A673 (cell line): ENCODE results near the gene ASZ1. TPM values are rescaled to one million over a fixed set of nuclear protein-coding genes. Genes with fewer than 3 reads are reported as not detected.
A peak's percentile ranks its signal among the peaks of the same experiment; 100 is the strongest.

Source experiments
- BruUV-seq: library from RNA; stranded (reverse); fragments of 400-500 nt; replicated peaks from 2 replicates; lab custom pipeline; 2021; lab: Mats Ljungman, UMichigan
- CTCF ChIA-PET: fragments of 300-600 bp; sonication (Branson Sonifier 250); formaldehyde crosslinking; loops from one replicate; lab custom pipeline; 2022; ENCODE audit warnings: antibody characterized with exemption; lab: Charles Lee
- POLR2A ChIA-PET: fragments of 300-600 bp; sonication (Branson Sonifier 250); formaldehyde crosslinking; loops from one replicate; lab custom pipeline; 2022; ENCODE audit warnings: antibody characterized with exemption; ENCODE audit not compliant: low non-redundant PET; lab: Charles Lee
- DNase-seq: peaks from one replicate; pipeline ENCODE4 v3.0.0-alpha.2; 2015; ENCODE audit warnings: low spot score
- H3K27ac ChIP-seq: fragments of 200-600 bp; sonication (generic); 2 replicates; pipeline ENCODE4 v1.5.1; 2016; ENCODE audit warnings: mixed run types, low read depth, mild to moderate bottlenecking, mixed read lengths, antibody characterized with exemption, low read length; ENCODE audit not compliant: poor library complexity, severe bottlenecking
- H3K27me3 ChIP-seq: fragments of 200-600 bp; sonication (generic); replicated peaks from 2 replicates; pipeline ENCODE4 v1.6.1; 2017; ENCODE audit warnings: mixed run types, low read depth, mild to moderate bottlenecking, mixed read lengths, antibody characterized with exemption, low read length; ENCODE audit not compliant: insufficient read depth, poor library complexity
- H3K36me3 ChIP-seq: fragments of 200-600 bp; sonication (generic); 2 replicates; pipeline ENCODE4 v1.6.1; 2016; ENCODE audit warnings: mixed run types, mild to moderate bottlenecking, mixed read lengths, antibody characterized with exemption, low read length; ENCODE audit not compliant: insufficient read depth, poor library complexity, severe bottlenecking
- H3K4me1 ChIP-seq: fragments of 200-600 bp; sonication (generic); 2 replicates; pipeline ENCODE4 v1.6.1; 2017; ENCODE audit warnings: mixed run types, mild to moderate bottlenecking, mixed read lengths, antibody characterized with exemption, low read length; ENCODE audit not compliant: insufficient read depth, poor library complexity, severe bottlenecking
- H3K4me3 ChIP-seq: fragments of 200-600 bp; sonication (generic); 2 replicates; pipeline ENCODE4 v1.5.1; 2016; ENCODE audit warnings: low read depth, mixed run types, mild to moderate bottlenecking, mixed read lengths, low read length; ENCODE audit not compliant: poor library complexity, severe bottlenecking
- H3K9me3 ChIP-seq: fragments of 200-600 bp; sonication (generic); 2 replicates; pipeline ENCODE4 v1.6.1; 2016; ENCODE audit warnings: mixed run types, low read depth, mild to moderate bottlenecking, mixed read lengths, antibody characterized with exemption, low read length; ENCODE audit not compliant: poor library complexity, severe bottlenecking
- EZH2 ChIP-seq: fragments of 200-600 bp; sonication (generic); IDR thresholded peaks from 2 replicates; pipeline ENCODE4 v1.6.1; 2017; ENCODE audit warnings: borderline replicate concordance, low read depth, mild to moderate bottlenecking, mixed read lengths, antibody characterized with exemption, low read length; ENCODE audit not compliant: poor library complexity, severe bottlenecking
- intact Hi-C: fragments of 100-400 bp; cut with micrococcal nuclease; formaldehyde crosslinking; loops from one replicate; pipeline ENCODE4 v1.10.0; 2022; ENCODE audit not compliant: unreplicated experiment
- total RNA-seq: library from RNA; stranded (reverse); gene quantifications from 2 replicates; pipeline ENCODE4 v1.2.3, GENCODE V29; 2021
- TF ChIP-seq, protein P1 (sequence below): fragments of 300-800, 200-600 bp; sonication (generic); conservative IDR thresholded peaks from 2 replicates; pipeline ENCODE4 v1.5.1; 2017; ENCODE audit warnings: low read depth, mild to moderate bottlenecking, antibody characterized with exemption, low read length, moderate library complexity, mixed read lengths

The ASZ1 gene
- total RNA-seq, 1 experiment from 2014 or later = not detected

- intact Hi-C loops = loop anchor here (1.0 to 2.0 kb wide), 3 partner anchors 216 to 694 kb away; no protein-coding TSS in a partner anchor
- DNase-seq = peak; percentile 56
- no peaks in the 10 kb centered on the region for H3K27me3 ChIP-seq
- no TSS peak for BruUV-seq
- TF ChIP-seq, protein P1, sequence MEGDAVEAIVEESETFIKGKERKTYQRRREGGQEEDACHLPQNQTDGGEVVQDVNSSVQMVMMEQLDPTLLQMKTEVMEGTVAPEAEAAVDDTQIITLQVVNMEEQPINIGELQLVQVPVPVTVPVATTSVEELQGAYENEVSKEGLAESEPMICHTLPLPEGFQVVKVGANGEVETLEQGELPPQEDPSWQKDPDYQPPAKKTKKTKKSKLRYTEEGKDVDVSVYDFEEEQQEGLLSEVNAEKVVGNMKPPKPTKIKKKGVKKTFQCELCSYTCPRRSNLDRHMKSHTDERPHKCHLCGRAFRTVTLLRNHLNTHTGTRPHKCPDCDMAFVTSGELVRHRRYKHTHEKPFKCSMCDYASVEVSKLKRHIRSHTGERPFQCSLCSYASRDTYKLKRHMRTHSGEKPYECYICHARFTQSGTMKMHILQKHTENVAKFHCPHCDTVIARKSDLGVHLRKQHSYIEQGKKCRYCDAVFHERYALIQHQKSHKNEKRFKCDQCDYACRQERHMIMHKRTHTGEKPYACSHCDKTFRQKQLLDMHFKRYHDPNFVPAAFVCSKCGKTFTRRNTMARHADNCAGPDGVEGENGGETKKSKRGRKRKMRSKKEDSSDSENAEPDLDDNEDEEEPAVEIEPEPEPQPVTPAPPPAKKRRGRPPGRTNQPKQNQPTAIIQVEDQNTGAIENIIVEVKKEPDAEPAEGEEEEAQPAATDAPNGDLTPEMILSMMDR = peak; percentile 76
- TF ChIP-seq EZH2 = no peak
- no peaks in the 10 kb centered on the region for H3K9me3 ChIP-seq
- ChIA-PET POLR2A (no interaction called here), CTCF (interaction anchor here (1.1 kb wide), 1 partner anchor 257 kb away, joined by 6 read pairs; no protein-coding TSS in a partner anchor)
- no peak overlapping the region for H3K4me3 ChIP-seq
- H3K36me3 ChIP-seq = no peaks in the 10 kb centered on the region
- no peak overlapping the region for H3K27ac ChIP-seq
- H3K4me1 ChIP-seq = no peaks in the 10 kb centered on the region
These were observed 31.8 kb upstream of the ASZ1 start for GRCh38 chr7:117458977-117459583.

DNA sequence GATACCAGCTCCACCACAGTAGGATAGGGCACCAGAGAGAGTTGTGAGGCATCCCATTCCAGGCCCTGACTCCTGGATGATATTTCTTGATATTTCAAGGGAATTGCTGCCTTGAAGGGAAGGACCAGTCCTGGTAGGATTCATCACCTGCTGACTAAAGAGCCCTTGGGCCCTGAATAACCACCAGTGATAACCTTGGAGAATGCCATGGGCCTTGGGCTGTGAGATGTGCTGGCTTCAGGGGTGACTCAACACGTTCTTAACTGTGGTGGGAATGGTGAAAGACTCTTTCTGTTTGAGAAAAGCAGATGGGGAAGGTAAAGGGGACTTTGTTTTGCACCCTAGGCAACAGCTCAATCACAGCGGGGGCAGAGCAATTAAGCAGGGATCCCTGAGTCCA lies 21.4 kb upstream of the ASZ1 start:
- no peaks in the 10 kb centered on the region for H3K9me3 ChIP-seq
- CTCF ChIA-PET = no interaction called here
- BruUV-seq = no TSS peak
- H3K27me3 ChIP-seq = no peaks in the 10 kb centered on the region
- POLR2A ChIA-PET = no interaction called here
- no peak for TF ChIP-seq EZH2
- TF ChIP-seq, protein P1 = no peak
- no peak for DNase-seq
- H3K4me3 ChIP-seq = no peak overlapping the region
- intact Hi-C loops = no loop called here
- no peak overlapping the region for H3K27ac ChIP-seq
- H3K4me1 ChIP-seq = no peaks in the 10 kb centered on the region
- no peaks in the 10 kb centered on the region for H3K36me3 ChIP-seq

DNA sequence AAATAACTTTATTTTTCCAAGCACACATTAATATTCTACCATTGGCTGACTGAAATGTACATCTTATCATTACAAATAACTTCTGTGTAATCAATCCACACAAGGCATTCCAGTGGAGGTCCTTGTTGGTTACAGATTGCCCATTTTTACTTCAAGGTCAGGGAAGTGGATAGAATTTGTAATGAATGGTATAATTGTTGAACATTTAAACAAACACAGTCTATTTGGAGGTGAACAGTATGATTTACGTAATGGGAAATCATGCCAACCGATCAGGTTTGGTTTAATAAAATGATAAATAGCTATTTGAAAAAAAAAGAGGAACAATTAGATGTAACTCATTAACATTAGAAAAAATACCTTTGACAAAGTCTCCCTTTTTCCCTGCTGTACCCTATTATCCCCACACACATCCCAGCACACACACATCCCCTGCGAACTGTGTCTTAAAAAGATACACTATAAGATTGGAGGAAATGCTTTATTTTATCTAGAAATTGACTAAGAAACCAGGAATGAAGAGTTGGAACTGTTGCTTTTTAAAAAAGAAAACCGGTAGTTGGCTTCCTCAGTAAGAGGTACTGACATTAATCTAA lies 19.0 kb upstream of the ASZ1 start:
- CTCF ChIA-PET = no interaction called here

More for the DNA sequence above, 19.0 kb upstream of the ASZ1 start:
- Histone ChIP-seq H3K4me3 (no peak overlapping the region), H3K27ac (no peak overlapping the region), H3K4me1 (no peaks in the 10 kb centered on the region), H3K9me3 (no peaks in the 10 kb centered on the region), H3K27me3 (no peaks in the 10 kb centered on the region), H3K36me3 (no peaks in the 10 kb centered on the region)
- intact Hi-C loops = no loop called here
- POLR2A ChIA-PET = no interaction called here
- TF ChIP-seq EZH2 = no peak
- TF ChIP-seq, protein P1 = no peak
- no TSS peak for BruUV-seq
- DNase-seq = no peak
